ENCODE data around the gene FABP7. TPM values are rescaled to one million over a fixed set of nuclear protein-coding genes. Genes with fewer than 3 reads are reported as not detected.

FABP7 gene
- total RNA-seq, 4 donors from 2014 or later: 0.48 to 0.55 TPM; not detected in 2

GRCh38 chr6:122792766-122793165 is 13.2 kb downstream of the FABP7 start:
- in situ Hi-C loops (cut with MboI; ENCODE audit: low pct_ligation_motif_present in 1 of 4, low pct_unique_long_range_greater_than_20kb in 1 of 4, low sequenced_read_pairs in 3 of 4) (no loop called here), intact Hi-C loops (cut with DNase I; ENCODE audit: low total_unique reads) (no loop called here)
- 67 to 71% methylated on average over 1 to 2 of the region's 2 CpGs for WGBS, 2 donors (ENCODE audit: low coverage in 1 of 2)
- H3K27ac ChIP-seq: peak overlapping the region; percentile 93 to 96 (median 94)
- peaks cover 9 to 66% (median 38%) of the 10 kb centered on the region in 4 donors for H3K4me1 ChIP-seq
- DNase-seq: no peak
- peaks cover 0 to 5% (median 0%) of the 10 kb centered on the region in 4 donors for H3K36me3 ChIP-seq
- peak overlapping the region in 1 of 4 donors; percentile 6 for H3K4me3 ChIP-seq
- no peak for TF ChIP-seq EP300 (IDR thresholded peaks at IDR 0.05; ENCODE audit: low read depth)
- TF ChIP-seq POLR2AphosphoS5 (IDR thresholded peaks at IDR 0.05): no peak
- TF ChIP-seq POLR2A (IDR thresholded peaks at IDR 0.05): no peak
- no peak for TF ChIP-seq CTCF (IDR thresholded peaks at IDR 0.05)
- H3K9me3 ChIP-seq: no peaks in the 10 kb centered on the region
- no peaks in the 10 kb centered on the region for H3K27me3 ChIP-seq

GRCh38 chr6:122797537-122797936 is 18.0 kb downstream of the FABP7 start:
- TF ChIP-seq POLR2A (IDR thresholded peaks at IDR 0.05) (no peak), POLR2AphosphoS5 (IDR thresholded peaks at IDR 0.05) (no peak), CTCF (IDR thresholded peaks at IDR 0.05) (no peak), EP300 (IDR thresholded peaks at IDR 0.05; ENCODE audit: low read depth) (no peak)
- H3K4me3 ChIP-seq: no peak overlapping the region
- no peaks in the 10 kb centered on the region for H3K27me3 ChIP-seq
- intact Hi-C loops (cut with DNase I; ENCODE audit: low total_unique reads) (no loop called here), in situ Hi-C loops (cut with MboI; ENCODE audit: low pct_ligation_motif_present in 1 of 4, low pct_unique_long_range_greater_than_20kb in 1 of 4, low sequenced_read_pairs in 3 of 4) (no loop called here)
- 90 to 98% methylated on average over 3 of the region's 3 CpGs for WGBS, 2 donors (ENCODE audit: low coverage in 1 of 2)
- no peaks in the 10 kb centered on the region for H3K9me3 ChIP-seq
- H3K36me3 ChIP-seq: peaks cover 0 to 7% (median 0%) of the 10 kb centered on the region in 4 donors
- peak overlapping the region; percentile 75 to 85 (median 80) for H3K27ac ChIP-seq
- H3K4me1 ChIP-seq: peaks cover 7 to 68% (median 27%) of the 10 kb centered on the region in 4 donors
- DNase-seq: no peak

- DNase-seq: peak; percentile 81
- H3K9me3 ChIP-seq: no peaks in the 10 kb centered on the region
- intact Hi-C loops (cut with DNase I; ENCODE audit: low total_unique reads): no loop called here
- H3K4me3 ChIP-seq: no peak overlapping the region
- H3K36me3 ChIP-seq: peaks cover 0 to 7% (median 0%) of the 10 kb centered on the region in 4 donors
- no peaks in the 10 kb centered on the region for H3K27me3 ChIP-seq
- 31 to 60% methylated on average over 2 to 6 of the region's 6 CpGs for WGBS, 2 donors (ENCODE audit: low coverage in 1 of 2)
- H3K27ac ChIP-seq: peak overlapping the region; percentile 75 to 85 (median 80)
- TF ChIP-seq POLR2AphosphoS5 (IDR thresholded peaks at IDR 0.05) (peak; percentile 32 to 86 (median 72)), CTCF (IDR thresholded peaks at IDR 0.05) (no peak), POLR2A (IDR thresholded peaks at IDR 0.05) (peak; percentile 42)
- peaks cover 7 to 68% (median 24%) of the 10 kb centered on the region in 4 donors for H3K4me1 ChIP-seq
- in situ Hi-C loops (cut with MboI; ENCODE audit: low pct_ligation_motif_present in 1 of 4, low pct_unique_long_range_greater_than_20kb in 1 of 4, low sequenced_read_pairs in 3 of 4): no loop called here
Measured at GRCh38 chr6:122798099-122798641, 18.7 kb downstream of the FABP7 start.

- Histone ChIP-seq H3K36me3 (peaks cover 0 to 13% (median 1%) of the 10 kb centered on the region in 4 donors), H3K4me3 (no peak overlapping the region), H3K9me3 (no peaks in the 10 kb centered on the region), H3K4me1 (peaks cover 7 to 65% (median 25%) of the 10 kb centered on the region in 4 donors), H3K27me3 (no peaks in the 10 kb centered on the region), H3K27ac (peak overlapping the region; percentile 75 to 85 (median 80))
- intact Hi-C loops (cut with DNase I; ENCODE audit: low total_unique reads) (no loop called here), in situ Hi-C loops (cut with MboI; ENCODE audit: low pct_ligation_motif_present in 1 of 4, low pct_unique_long_range_greater_than_20kb in 1 of 4, low sequenced_read_pairs in 3 of 4) (no loop called here)
- DNase-seq: no peak
- 41 to 53% methylated on average over 3 to 4 of the region's 4 CpGs for whole genome bisulfite sequencing, 2 donors (ENCODE audit: low coverage in 1 of 2)
- no peak for TF ChIP-seq POLR2A (IDR thresholded peaks at IDR 0.05)
- TF ChIP-seq POLR2AphosphoS5 (IDR thresholded peaks at IDR 0.05): peak in 1 of 3 donors; percentile 33
Measured at GRCh38 chr6:122799140-122799745, 19.7 kb downstream of the FABP7 start.

Data from transverse colon (tissue), 4 donors.